SK-N-SH (cell line): ENCODE measurements around the gene LEKR1. TPM values are rescaled to one million over a fixed set of nuclear protein-coding genes. Genes with fewer than 3 reads are reported as not detected.

Source experiments
- CTCF ChIA-PET: fragments of 300-600, 350-600 bp; formaldehyde crosslinking; extraction: SDS; loops from one replicate; lab custom pipeline; 2021; lab: Yijun Ruan, JAX
- POLR2A ChIA-PET: fragments of 350-600 bp; sonication (Branson Sonifier 250); formaldehyde crosslinking; extraction: SDS; loops from one replicate; lab custom pipeline; 2020; ENCODE audit warnings: antibody characterized with exemption, inconsistent platforms; lab: Yijun Ruan, JAX
- DNase-seq: peaks from one replicate; pipeline ENCODE4 v3.0.0; 2012
- H2AFZ ChIP-seq: fragments of 200-600 bp; sonication (generic); 2 replicates; pipeline ENCODE4 v1.8.1; 2016; ENCODE audit warnings: antibody characterized with exemption, mild to moderate bottlenecking, low read depth
- H3F3A ChIP-seq: fragments of 200-600 bp; sonication (generic); replicated peaks from 2 replicates; pipeline ENCODE3; 2016; ENCODE audit warnings: antibody characterized with exemption, mild to moderate bottlenecking; ENCODE audit not compliant: insufficient read depth
- H3K27ac ChIP-seq, 2 experiments: fragments of 200-500 bp in 1 of 2; fragments of 200-600 bp in 1 of 2; sonication (Bioruptor generic) in 1 of 2; sonication (generic), shearing (Covaris generic) in 1 of 2; 2 replicates each; pipeline versions ENCODE4 v1.5.1 to v1.6.1; 2014 to 2016; ENCODE audit warnings: low read depth in 2 of 2, inconsistent platforms in 1 of 2, low read length in 1 of 2, mild to moderate bottlenecking in 1 of 2, mixed read lengths in 1 of 2
- H3K27me3 ChIP-seq: fragments of 200-600 bp; sonication (generic), shearing (Covaris generic); 2 replicates; pipeline ENCODE4 v1.6.1; 2016; ENCODE audit warnings: mixed run types; ENCODE audit not compliant: insufficient read depth
- H3K36me3 ChIP-seq, 2 experiments: fragments of 200-500 bp in 1 of 2; fragments of 200-600 bp in 1 of 2; sonication (Bioruptor generic) in 1 of 2; sonication (generic) in 1 of 2; replicated peaks in 1 of 2; 2 replicates each; pipeline versions ENCODE3 to v1.5.1; 2014 to 2016; ENCODE audit warnings: low read length in 1 of 2, mild to moderate bottlenecking in 1 of 2; ENCODE audit not compliant: insufficient read depth in 2 of 2, control insufficient read depth in 1 of 2
- H3K4me1 ChIP-seq, 2 experiments: fragments of 200-500 bp in 1 of 2; fragments of 200-600 bp in 1 of 2; sonication (Bioruptor generic) in 1 of 2; sonication (generic), shearing (Covaris generic) in 1 of 2; 2 replicates each; pipeline versions ENCODE4 v1.5.1 to v1.6.1; 2014 to 2016; ENCODE audit warnings: low read depth in 1 of 2, low read length in 1 of 2, mixed run types in 1 of 2; ENCODE audit not compliant: insufficient read depth in 2 of 2, control insufficient read depth in 1 of 2
- H3K4me2 ChIP-seq: fragments of 200-600 bp; sonication (generic), shearing (Covaris generic); 2 replicates; pipeline ENCODE4 v1.6.1; 2017; ENCODE audit warnings: mixed run types
- H3K4me3 ChIP-seq, 2 experiments: fragments of 200-500 bp in 1 of 2; fragments of 200-600 bp in 1 of 2; sonication (Bioruptor generic) in 1 of 2; sonication (generic), shearing (Covaris generic) in 1 of 2; 2 replicates each; pipeline versions ENCODE4 v1.5.1 to v1.8.1; 2014 to 2016; ENCODE audit warnings: low read depth in 2 of 2, inconsistent platforms in 1 of 2, low read length in 1 of 2, mild to moderate bottlenecking in 1 of 2, mixed read lengths in 1 of 2, moderate library complexity in 1 of 2
- H3K79me2 ChIP-seq: fragments of 200-600 bp; sonication (generic); 2 replicates; pipeline ENCODE4 v1.8.1; 2017; ENCODE audit warnings: mild to moderate bottlenecking; ENCODE audit not compliant: insufficient read depth
- H3K9ac ChIP-seq: fragments of 200-600 bp; sonication (generic); 2 replicates; pipeline ENCODE4 v1.6.1; 2017; ENCODE audit warnings: mixed run types
- H3K9me2 ChIP-seq: fragments of 200-600 bp; sonication (generic); 2 replicates; pipeline ENCODE4 v1.6.1; 2017; ENCODE audit warnings: mixed run types
- H3K9me3 ChIP-seq: fragments of 200-600 bp; sonication (generic); 2 replicates; pipeline ENCODE4 v1.6.1; 2017; ENCODE audit warnings: mixed run types, mild to moderate bottlenecking, moderate library complexity
- H4K20me1 ChIP-seq: fragments of 200-600 bp; sonication (generic); 2 replicates; pipeline ENCODE4 v1.6.1; 2017; ENCODE audit warnings: mild to moderate bottlenecking, mixed run types; ENCODE audit not compliant: insufficient read depth
- EZH2phosphoT487 ChIP-seq: fragments of 200-600 bp; sonication (generic); IDR thresholded peaks from 2 replicates; pipeline ENCODE4 v1.6.1; 2017; ENCODE audit warnings: low read depth, mixed run types, mild to moderate bottlenecking, antibody characterized with exemption, moderate library complexity, borderline replicate concordance
- FOXM1 ChIP-seq: IDR thresholded peaks from 2 replicates; pipeline ENCODE4 v1.4.0; 2012; ENCODE audit warnings: low read depth, mild to moderate bottlenecking
- GATA2 ChIP-seq: sonication (generic); formaldehyde crosslinking; IDR thresholded peaks from 2 replicates; pipeline ENCODE4 v1.5.0; 2020; ENCODE audit warnings: mild to moderate bottlenecking, missing genetic modification reagents
- NFIC ChIP-seq: IDR thresholded peaks from 2 replicates; pipeline ENCODE4 v1.4.0; 2012; ENCODE audit warnings: borderline replicate concordance
- PBX3 ChIP-seq: IDR thresholded peaks from 2 replicates; pipeline ENCODE4; 2012
- RCOR1 ChIP-seq: fragments of 150-350 bp; IDR thresholded peaks from 2 replicates; pipeline ENCODE4 v1.6.1; 2017; ENCODE audit warnings: antibody characterized with exemption, low read length
- RFX5 ChIP-seq: IDR thresholded peaks from 2 replicates; pipeline ENCODE4 v1.6.1; 2012; ENCODE audit warnings: mild to moderate bottlenecking, improper control_type of control experiment, low read length
- SIN3A ChIP-seq: IDR thresholded peaks from 2 replicates; pipeline ENCODE4 v1.6.1; 2012; ENCODE audit warnings: low read depth, mild to moderate bottlenecking, low read length, moderate library complexity, borderline replicate concordance
- SMC3 ChIP-seq: IDR thresholded peaks from 2 replicates; pipeline ENCODE4 v1.6.1; 2012; ENCODE audit warnings: low read depth, low read length, improper control_type of control experiment
- TAF1 ChIP-seq: IDR thresholded peaks from 2 replicates; pipeline ENCODE4 v1.6.1; 2012; ENCODE audit warnings: low read depth, mild to moderate bottlenecking, low read length, moderate library complexity, borderline replicate concordance
- TEAD4 ChIP-seq: IDR thresholded peaks from 2 replicates; pipeline ENCODE4 v1.4.0; 2012; ENCODE audit warnings: mild to moderate bottlenecking, borderline replicate concordance; ENCODE audit not compliant: insufficient read depth
- ZBTB33 ChIP-seq: IDR thresholded peaks from 2 replicates; pipeline ENCODE4 v1.4.0; 2012; ENCODE audit warnings: low read depth, borderline replicate concordance
- WGBS: methylation state at CpG from one replicate; pipeline ENCODE4 v1.1.6; 2017; ENCODE audit warnings: low lambda C conversion rate; 5-methylcytosine and 5-hydroxymethylcytosine counted together
- polyA plus RNA-seq, 3 experiments: library from polyadenylated mRNA; depleted of rRNA; stranded (reverse); fragments of >200 nt; gene quantifications; 2 replicates each; pipeline ENCODE4 v1.2.3, GENCODE V29; 2012

Gene LEKR1
- polyA plus RNA-seq, 1 of the 3 experiments (the other 2 are of a cell fraction): 0.30 TPM

- Histone ChIP-seq H3K27ac (no peak overlapping the region), H3K4me3 (no peak overlapping the region), H3F3A (peaks cover 6% of the 10 kb centered on the region), H3K27me3 (no peaks in the 10 kb centered on the region), H3K4me2 (no peak overlapping the region), H3K36me3 (no peaks in the 10 kb centered on the region), H2AFZ (no peak overlapping the region), H3K79me2 (no peaks in the 10 kb centered on the region), H3K9me3 (no peaks in the 10 kb centered on the region), H3K9ac (no peak overlapping the region), H4K20me1 (no peaks in the 10 kb centered on the region), H3K9me2 (no peaks in the 10 kb centered on the region), H3K4me1 (peaks cover 24 to 28% of the 10 kb centered on the region in 2 experiments; a peak in 3 of 4 replicates)
- WGBS: 89% methylated on average over 4 of the region's 4 CpGs
- POLR2A ChIA-PET: interaction anchor here (1.4 kb wide), 1 partner anchor 11 kb away, joined by 7 read pairs; no protein-coding TSS in a partner anchor
- no peak for DNase-seq
- CTCF ChIA-PET: interaction anchor here (0.8 to 2.9 kb wide), 6 partner anchors 12 to 404 kb away, joined by 3 to 12 read pairs (median 4); partner anchors contain the start of gene TIPARP
- no peak for TF ChIP-seq SIN3A
- 0 out of 2 replicates have a peak, but pooled peaks have one; percentile 9 for TF ChIP-seq SMC3
- TF ChIP-seq TAF1: no peak
- no peak for TF ChIP-seq ZBTB33
- TF ChIP-seq FOXM1: no peak
- TF ChIP-seq RCOR1: no peak
- no peak for TF ChIP-seq RFX5
These were observed 251.4 kb downstream of the LEKR1 start for GRCh38 chr3:157077565-157077991.

GRCh38 chr3:157078131-157078810, 252.1 kb downstream of the LEKR1 start:
- H3K9me2 ChIP-seq: no peaks in the 10 kb centered on the region
- H3K79me2 ChIP-seq: no peaks in the 10 kb centered on the region
- no peak for DNase-seq
- no peaks in the 10 kb centered on the region for H3K9me3 ChIP-seq
- ChIA-PET CTCF (interaction anchor here (1.3 to 2.9 kb wide), 4 partner anchors 59 to 405 kb away, joined by 3 to 12 read pairs (median 5); partner anchors contain the start of gene TIPARP), POLR2A (interaction anchor here (1.4 kb wide), 1 partner anchor 11 kb away, joined by 7 read pairs; no protein-coding TSS in a partner anchor)
- no peak overlapping the region for H3K4me2 ChIP-seq
- no peaks in the 10 kb centered on the region for H3K27me3 ChIP-seq
- H3K27ac ChIP-seq: no peak overlapping the region
- no peak for TF ChIP-seq RFX5
- TF ChIP-seq TEAD4: no peak
- no peak for TF ChIP-seq RCOR1
- no peak for TF ChIP-seq EZH2phosphoT487
- no peak for TF ChIP-seq FOXM1
- TF ChIP-seq PBX3: no peak
- TF ChIP-seq GATA2: no peak
- TF ChIP-seq NFIC: no peak
- WGBS: 74% methylated on average over 5 of the region's 5 CpGs
- H3K36me3 ChIP-seq: no peaks in the 10 kb centered on the region
- no peak overlapping the region for H3K4me3 ChIP-seq
- H3F3A ChIP-seq: peaks cover 6% of the 10 kb centered on the region
- no peak overlapping the region for H3K9ac ChIP-seq
- no peaks in the 10 kb centered on the region for H4K20me1 ChIP-seq
- H3K4me1 ChIP-seq: peaks cover 25 to 28% of the 10 kb centered on the region in 2 experiments; a peak in 3 of 4 replicates
- H2AFZ ChIP-seq: no peak overlapping the region
